GM13976 (cell line): ENCODE measurements around the gene ABCC11.
"Not testable (repeated sequence)": the region's sequence is repeated elsewhere in the genome, so short reads cannot be mapped to it uniquely, and the experiment has no call there.

Experiments
- DNase-seq: peaks from one replicate; pipeline ENCODE4 v3.0.0; 2012; ENCODE audit warnings: low spot score
- CTCF ChIP-seq: IDR thresholded peaks from 2 replicates; pipeline ENCODE4 v1.5.1; 2012; ENCODE audit warnings: borderline replicate concordance, mild to moderate bottlenecking; ENCODE audit not compliant: insufficient read depth; ENCODE audit errors: extremely low read depth, missing control alignments, control extremely low read depth
- in situ Hi-C: fragments of 300-500 bp; cut with MboI; formaldehyde crosslinking; loops from one replicate; pipeline ENCODE4 v1.12.0; 2022; ENCODE audit warnings: low sequenced_read_pairs, mixed read lengths, inconsistent platforms; ENCODE audit not compliant: unreplicated experiment

ABCC11 gene

DNA sequence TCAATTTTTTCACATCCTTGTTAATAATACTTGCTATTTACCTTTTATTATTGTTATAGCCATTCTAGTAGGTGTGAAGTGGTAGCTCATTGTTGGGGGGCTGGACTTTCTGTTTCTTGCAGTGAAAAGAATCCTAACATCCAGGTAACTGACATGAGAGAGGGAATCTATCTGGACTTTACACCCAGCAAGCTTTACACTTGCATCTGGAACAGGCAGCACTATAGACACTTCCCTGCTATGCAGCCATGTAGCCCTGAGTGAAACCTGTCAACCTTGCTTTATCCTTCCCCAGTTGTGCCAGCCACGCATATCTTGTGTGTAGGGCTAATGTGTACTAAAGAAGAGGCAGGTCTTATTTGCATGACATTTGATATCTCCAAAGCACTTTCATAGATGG lies 74.7 kb downstream of the ABCC11 start:
- in situ Hi-C loops: no loop called here
- DNase-seq: no peak
- TF ChIP-seq CTCF: no peak

GRCh38 chr16:48169896-48170295 lies 77.4 kb downstream of the ABCC11 start:
- TF ChIP-seq CTCF: no peak
- DNase-seq: no peak
- in situ Hi-C loops: no loop called here

GRCh38 chr16:48168075-48168474 lies 79.3 kb downstream of the ABCC11 start:
- DNase-seq: no peak
- TF ChIP-seq CTCF: no peak
- in situ Hi-C loops: no loop called here

- DNase-seq, in situ Hi-C loops: not testable (repeated sequence)
These were observed 80.7 kb downstream of the ABCC11 start for GRCh38 chr16:48166617-48167016.

- TF ChIP-seq CTCF: no peak
- in situ Hi-C loops: no loop called here
- no peak for DNase-seq
These were observed 81.3 kb downstream of the ABCC11 start for GRCh38 chr16:48165961-48166578.

GRCh38 chr16:48164907-48165715 lies 82.2 kb downstream of the ABCC11 start:
- in situ Hi-C loops: no loop called here
- peak; percentile 96 for TF ChIP-seq CTCF
- DNase-seq: peak; percentile 84

DNA sequence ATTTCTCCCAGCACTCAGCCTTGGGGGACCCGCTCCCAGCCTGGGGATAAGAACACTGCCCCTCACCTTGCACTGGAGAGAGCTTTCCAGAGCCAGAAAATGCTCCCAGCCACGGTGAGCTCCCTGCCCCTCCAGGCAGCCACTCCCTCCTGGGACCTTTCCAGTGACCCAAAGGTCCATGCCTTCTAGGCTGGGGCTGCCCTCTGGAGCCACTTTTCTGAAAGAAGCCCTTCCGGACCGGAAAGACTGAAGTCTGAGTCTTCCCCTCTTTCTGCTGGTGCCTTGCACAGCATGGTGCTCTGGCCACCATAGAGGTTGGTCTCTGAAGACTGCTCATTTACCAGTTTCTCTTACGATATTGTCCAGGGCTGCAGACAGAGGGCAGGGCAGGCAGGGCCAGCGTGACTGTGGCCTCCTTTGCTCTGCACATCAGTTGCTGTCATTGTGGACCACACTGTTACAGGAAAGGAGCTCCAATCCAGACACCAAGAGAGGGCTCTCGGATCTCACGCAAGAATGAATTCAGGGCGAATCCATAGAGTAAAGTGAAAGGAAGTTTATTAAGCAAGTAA lies 84.4 kb downstream of the ABCC11 start:
- TF ChIP-seq CTCF: no peak
- no peak for DNase-seq
- in situ Hi-C loops: no loop called here
